OCI-LY7 (cell line): ENCODE data around the gene CFAP141.

ENCODE experiments used
- CTCF ChIP-seq: fragments of 200-600 bp; sonication (generic); conservative IDR thresholded peaks from 2 replicates; pipeline ENCODE4 v1.5.1; 2014; ENCODE audit warnings: mild to moderate bottlenecking, antibody characterized with exemption, low read length, moderate library complexity, mixed read lengths
- EZH2phosphoT487 ChIP-seq: fragments of 200-600 bp; sonication (generic); IDR thresholded peaks from 2 replicates; pipeline ENCODE4 v1.6.1; 2018; ENCODE audit warnings: low read depth, borderline replicate concordance, mild to moderate bottlenecking, mixed run types, antibody characterized with exemption, low read length, moderate library complexity, mixed read lengths

GRCh38 chr1:154171223-154171583, 34.9 kb downstream of the CFAP141 start:
- no peak for TF ChIP-seq CTCF
- TF ChIP-seq EZH2phosphoT487 = no peak
